Fibroblast of upper back skin (primary cell): ENCODE data around the gene PRKN.
"Not testable (repeated sequence)": the region's sequence is repeated elsewhere in the genome, so short reads cannot be mapped to it uniquely, and the experiment has no call there.

Source experiments
- DNase-seq: peaks from one replicate; pipeline ENCODE4 v3.0.0-alpha.2; 2013

PRKN gene

GRCh38 chr6:161356167-161356854, 1371.3 kb downstream of the PRKN start:
- DNase-seq, result no peak

- DNase-seq, result no peak
Measured at GRCh38 chr6:161355696-161356095, 1371.9 kb downstream of the PRKN start.

DNA sequence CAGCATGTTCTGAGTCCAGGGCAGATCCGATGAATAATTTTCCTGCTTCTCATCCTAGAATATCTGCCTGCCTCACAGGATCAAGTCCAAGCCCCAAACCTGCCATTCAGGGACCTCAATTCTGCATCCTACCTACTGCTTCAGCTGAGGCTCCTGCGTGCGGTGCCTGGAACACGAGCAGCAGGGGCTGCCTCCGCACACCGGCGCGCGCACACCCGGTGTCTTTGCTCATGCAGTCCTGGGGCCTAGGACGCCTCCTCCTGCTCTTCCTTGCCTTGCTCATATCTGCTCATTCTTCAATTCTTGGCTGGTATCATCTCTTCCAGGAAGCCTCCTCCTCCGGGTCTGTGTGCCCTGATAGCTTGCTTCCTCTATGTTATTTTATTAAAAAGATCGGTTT, 1372.6 kb downstream of the PRKN start:
- DNase-seq, result no peak

DNA sequence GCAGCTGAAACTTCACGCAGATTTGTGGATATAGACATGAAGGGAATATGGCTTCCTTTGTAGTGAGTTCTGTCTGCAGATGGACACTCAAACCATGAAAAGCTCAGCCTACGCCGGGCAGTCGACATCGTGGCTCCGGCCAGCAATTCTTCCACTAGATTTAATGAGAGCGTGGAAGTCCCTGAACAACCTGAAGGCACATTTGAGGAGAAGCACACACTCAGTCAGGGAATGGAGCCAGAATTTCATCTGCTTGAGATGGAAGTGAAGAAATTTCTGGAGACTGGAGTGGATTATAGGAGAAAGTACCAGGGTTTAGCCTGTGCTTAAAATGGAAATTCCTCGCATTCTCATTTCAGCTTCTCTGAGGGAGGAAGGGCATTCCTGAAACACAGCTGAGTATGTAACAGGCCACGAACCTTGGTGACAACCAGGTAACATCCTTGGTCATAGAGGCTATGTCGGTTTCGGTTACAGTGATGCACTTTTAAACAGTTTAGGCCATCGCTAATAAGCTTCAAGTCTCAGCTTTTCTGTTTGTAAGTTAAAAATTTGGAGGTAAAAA, 1373.2 kb downstream of the PRKN start:
- DNase-seq, result no peak

DNA sequence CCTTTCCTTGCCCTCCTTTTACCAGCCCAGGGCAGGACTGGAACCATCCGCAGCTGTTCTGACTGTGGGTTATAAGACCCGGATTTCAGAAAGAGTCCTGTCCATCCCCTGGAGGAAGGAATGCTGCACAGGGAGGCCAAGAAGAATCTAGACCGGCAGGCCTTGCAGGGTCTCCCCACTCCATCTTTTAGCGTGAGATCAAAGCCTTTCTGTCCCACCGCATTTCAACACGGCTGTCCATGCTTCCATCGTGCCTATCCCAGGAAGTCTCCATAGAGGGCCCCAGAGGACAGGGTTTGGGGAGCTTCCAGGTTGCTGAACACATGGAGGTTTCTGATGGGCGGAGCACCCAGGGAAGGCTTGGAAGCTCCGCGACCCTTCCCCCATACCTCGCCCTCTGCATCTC, 1374.4 kb downstream of the PRKN start:
- DNase-seq, result peak; percentile 24

GRCh38 chr6:161351858-161352257, 1375.7 kb downstream of the PRKN start:
- DNase-seq, result no peak

DNA sequence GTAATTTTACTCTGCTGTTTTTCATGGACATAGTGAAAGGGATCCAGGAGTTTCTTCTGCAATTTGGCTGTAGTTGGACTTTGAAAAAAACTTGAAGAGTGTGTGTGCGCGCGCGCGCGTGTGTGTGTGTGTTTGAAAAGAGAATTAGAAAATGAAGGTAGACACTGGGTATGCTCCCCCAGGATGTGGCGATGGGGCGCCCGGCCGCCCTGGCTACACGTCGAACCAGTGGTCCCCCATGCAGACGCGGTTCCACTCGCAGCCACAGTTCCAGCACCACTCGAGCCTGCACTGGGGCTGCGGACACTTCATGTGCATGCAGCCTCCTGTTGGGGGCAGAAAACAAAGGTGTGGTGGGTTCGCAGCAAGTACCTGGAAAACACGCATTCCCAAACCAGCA, 1377.7 kb downstream of the PRKN start:
- no peak for DNase-seq

- DNase-seq, result no peak
Measured at GRCh38 chr6:161348628-161348994, 1379.0 kb downstream of the PRKN start.

- DNase-seq, result no peak
Measured at GRCh38 chr6:161347988-161348627, 1379.5 kb downstream of the PRKN start.

DNA sequence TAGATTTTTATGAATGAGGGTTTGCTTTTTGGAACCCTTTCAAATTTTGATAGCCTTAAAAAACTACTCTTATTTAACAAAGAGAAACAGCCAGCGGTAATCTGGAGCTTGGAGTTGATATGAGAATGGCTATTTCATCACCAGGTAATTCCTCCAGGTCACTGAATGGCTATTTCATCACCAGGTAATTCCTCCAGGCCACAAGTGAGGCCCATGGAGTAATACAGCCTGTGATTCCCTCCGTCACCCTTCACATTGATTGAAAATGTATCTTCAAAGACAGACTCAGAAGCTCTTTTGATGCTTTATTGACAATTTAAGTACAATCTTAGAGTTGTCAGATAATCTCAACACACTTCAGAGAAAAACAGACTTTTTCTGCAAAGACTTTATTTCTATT, 1380.4 kb downstream of the PRKN start:
- no peak for DNase-seq

DNA sequence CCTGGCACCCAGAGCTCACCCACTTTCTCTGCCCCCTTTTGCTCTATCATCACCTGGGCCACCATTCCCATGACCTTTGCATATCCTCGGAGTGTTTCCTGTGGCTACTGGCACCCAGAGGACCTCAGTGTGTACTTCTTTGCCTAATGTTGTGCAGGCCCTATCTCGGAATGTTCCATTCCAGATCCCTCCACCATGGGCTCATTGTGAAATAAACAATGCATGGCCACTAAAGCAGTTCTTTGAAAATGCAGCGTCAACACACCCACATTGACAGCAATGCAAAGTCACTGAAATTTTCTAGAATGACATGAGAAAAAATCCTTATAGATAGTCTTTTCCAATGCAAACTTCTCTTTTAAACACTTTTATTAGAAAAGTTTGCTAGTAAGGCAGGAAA, 1380.8 kb downstream of the PRKN start:
- no peak for DNase-seq

DNA sequence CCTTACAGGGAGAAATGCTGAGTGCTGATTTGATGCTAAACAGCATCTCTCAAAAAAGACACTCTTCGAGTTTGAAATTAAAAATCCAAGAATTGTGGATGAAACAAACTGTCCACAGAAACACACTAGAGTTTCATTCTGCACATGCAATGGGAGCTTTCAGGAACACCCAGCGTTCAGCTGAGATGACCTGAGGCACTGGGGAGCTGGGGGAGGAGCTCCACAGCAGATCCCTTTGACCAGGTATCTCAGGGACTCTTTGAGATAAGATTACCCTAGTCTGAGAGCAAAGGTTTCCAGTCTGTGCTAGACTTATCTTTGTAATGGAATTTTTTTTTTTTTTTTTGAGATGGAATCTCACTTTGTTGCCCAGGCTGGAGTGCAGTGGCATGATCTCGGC, 1382.9 kb downstream of the PRKN start:
- DNase-seq, result no peak

DNA sequence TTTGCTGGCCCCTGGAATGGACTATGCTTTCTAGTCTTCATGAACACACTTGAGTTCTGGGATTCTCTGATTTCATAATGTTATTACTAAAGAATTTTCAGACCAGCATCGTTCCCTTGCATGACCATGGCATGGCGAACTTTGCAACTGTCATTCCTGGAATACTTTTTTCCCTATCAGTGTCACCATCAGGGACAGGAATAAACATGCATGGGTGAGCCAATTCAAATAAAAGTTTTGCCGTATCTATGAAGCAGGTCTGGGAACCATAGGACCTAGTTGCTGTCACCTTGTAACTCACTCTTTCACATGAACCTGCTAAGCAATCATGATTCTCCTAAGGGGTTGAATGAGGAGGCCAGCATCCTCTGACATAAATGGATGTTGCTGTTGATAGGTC, 1385.5 kb downstream of the PRKN start:
- DNase-seq, result no peak

DNA sequence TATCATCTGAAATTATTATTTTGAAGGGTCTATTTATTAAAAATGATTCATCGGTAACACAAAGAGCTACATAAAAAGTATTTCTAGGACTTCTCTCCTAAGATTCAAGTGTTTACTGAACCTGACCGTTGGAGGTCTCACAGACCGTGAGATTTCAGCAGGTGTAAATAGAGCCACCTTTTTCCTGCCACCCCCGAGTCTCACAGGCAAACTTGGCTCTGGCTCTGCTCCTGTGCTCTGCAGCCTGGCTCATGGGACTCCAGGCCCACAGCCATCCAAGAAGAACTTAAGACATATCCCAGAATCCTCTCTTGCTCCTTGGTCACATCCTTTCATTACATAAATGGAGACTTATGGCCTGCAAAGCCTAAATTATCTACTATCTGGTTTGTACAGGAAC, 1385.9 kb downstream of the PRKN start:
- DNase-seq, result no peak

- no peak for DNase-seq
Measured at GRCh38 chr6:161338015-161338414, 1389.6 kb downstream of the PRKN start.

DNA sequence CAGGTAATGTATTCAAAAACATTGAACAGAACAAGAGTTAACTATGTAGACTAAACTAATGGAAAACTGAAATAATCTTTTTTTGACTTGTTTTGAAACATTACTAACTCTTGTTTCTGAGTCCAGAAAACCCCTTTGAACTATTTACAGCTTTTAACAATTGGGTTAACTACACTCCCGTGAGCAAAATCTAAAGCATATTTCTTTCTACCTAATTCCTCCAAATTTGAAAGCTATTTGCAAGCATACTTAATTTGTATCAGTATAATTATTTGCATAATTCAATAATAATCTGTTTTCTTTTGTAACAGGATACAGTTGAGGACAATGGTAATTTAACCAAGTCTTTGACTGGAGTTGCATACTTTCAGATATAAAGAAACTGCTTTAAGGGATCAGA, 1391.1 kb downstream of the PRKN start:
- DNase-seq, result no peak

- no peak for DNase-seq
Measured at GRCh38 chr6:161333410-161333809, 1394.2 kb downstream of the PRKN start.

DNA sequence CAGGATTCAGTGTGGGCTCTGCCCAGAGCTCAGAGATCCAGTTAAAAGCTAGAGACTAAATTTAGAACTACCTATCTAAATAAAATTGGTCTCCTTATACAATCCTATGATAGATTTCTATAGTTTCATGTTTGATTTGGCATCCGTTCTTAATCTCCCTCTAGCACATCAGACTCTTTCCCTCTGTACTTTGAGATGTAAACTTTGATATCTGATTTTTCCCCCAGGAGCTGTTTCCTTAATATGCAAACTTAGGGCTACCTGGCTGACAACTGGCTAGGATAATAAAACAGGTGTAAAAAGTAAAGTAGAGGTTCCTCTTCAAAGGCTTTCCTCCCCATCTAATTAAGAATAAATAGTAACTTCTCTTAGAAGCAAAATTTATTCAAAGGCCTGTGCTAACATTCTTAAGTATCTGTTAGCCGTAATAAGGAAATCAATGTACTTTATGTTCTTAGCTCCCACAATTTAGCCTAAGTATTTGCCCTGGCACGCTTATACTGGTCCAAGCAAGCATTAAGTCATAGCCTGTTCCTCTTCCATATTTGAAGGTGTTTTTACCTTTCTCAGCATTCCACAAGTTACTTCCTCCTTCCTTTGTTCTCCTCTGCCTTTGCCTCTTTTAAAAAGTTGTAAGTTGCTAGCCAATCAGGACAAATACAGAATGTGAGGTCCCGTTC, 1396.0 kb downstream of the PRKN start:
- DNase-seq, result not testable (repeated sequence)

DNA sequence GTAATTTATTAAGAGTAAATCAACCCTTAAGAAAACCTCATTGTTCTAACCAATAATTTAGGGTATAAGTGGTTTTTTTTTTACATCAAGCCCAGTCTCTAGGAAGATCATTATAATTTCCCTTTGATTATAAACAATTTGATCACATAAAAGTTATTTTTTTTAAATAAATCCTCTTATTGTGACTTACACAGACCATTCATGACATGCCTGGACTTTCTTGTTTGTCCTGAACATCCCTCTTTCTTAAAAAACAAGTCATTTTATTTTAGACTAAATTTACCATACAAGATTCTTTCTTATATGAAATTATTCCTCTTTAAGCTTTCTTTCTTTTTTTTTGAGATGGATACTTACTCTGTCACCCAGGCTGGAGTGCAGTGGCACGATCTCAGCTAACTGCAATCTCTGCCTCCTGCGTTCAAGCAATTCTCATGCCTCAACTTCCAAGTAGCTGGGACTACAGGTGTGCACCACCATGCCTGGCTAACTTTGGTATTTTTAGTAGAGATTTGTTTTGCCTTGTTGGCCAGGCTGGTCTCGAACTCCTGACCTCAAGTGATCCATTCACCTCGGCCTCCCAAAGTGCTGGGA, 1400.1 kb downstream of the PRKN start:
- DNase-seq, result no peak

GRCh38 chr6:161319231-161319630, 1408.3 kb downstream of the PRKN start:
- no peak for DNase-seq

DNA sequence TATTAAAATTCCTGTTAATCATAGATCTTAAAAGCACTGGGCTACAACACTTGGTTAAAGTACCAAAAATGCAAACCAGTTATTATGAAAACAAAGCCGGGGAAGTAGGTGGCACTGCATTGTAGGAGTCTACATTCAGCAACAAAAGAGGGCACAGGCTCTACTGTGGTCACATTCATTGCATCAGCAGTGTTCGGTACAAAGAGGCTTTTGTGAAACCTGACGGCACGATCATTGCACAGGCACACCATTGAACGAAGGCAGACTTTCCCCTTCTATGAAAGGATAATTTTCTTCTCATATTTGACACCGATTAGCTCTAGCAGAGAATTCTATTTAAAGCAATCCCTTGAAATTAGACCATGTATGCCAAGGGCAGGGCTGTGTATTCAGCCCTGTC, 1409.1 kb downstream of the PRKN start:
- no peak for DNase-seq

DNA sequence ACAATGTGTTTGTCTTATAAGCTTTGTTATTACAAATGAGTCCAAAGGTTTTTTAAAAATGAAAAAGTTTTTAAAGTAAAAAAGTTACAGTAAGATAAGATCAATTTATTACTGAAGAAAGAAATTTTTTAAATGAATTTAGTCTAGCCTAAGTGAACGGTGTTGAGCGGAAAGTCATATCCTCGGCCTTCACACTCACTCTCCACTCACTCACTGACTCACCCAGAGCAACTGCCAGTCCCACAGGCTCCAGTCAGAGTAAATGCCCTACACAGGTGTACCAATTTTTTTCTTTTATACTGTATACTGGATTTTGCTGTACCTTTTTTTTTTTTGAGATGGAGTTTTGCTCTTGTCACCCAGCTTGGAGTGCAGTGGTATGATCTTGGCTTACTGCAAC, 1411.0 kb downstream of the PRKN start:
- DNase-seq, result no peak

DNA sequence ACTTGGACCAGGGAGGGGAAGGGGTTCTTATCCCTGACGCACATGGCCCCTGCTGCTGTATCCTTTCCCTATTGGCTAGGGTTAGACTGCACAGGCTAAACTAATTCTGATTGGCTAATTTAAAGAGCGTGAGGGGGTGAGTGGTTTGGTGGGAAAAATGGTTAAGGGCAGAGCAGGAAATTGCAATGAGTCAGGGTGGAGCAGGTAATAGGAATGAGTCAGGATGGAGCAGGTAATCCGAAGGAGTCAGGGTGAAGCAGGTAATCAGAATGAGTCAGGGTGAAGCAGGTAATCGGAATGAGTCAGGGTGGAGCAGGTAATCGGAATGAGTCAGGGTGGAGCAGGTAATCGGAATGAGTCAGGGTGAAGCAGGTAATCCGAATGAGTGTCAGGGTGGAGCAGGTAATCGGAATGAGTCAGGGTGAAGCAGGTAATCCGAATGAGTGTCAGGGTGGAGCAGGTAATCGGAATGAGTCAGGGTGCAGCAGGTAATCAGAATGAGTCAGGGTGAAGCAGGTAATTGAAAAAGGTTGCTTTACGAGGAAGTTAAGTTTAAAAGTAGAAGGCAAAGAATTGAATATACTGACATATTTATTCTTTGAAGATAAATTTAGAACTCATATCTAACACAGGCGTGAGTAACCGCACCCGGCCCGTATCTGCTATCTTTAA, 1412.2 kb downstream of the PRKN start:
- not testable (repeated sequence) for DNase-seq
